ENCODE measurements around the gene CCDC186.

The CCDC186 gene

GRCh38 chr10:114115661-114116445 lies 58.1 kb downstream of the CCDC186 start:
- DNase-seq (ENCODE audit: low read depth in 1 of 2, low spot score in 1 of 2), result no peak

- no peak for DNase-seq (ENCODE audit: low read depth in 1 of 2, low spot score in 1 of 2)
These were observed 63.6 kb downstream of the CCDC186 start for GRCh38 chr10:114110174-114110972.

GRCh38 chr10:114103284-114103683 lies 70.7 kb downstream of the CCDC186 start:
- no peak for DNase-seq (ENCODE audit: low read depth in 1 of 2, low spot score in 1 of 2)

GRCh38 chr10:114102256-114102655 lies 71.7 kb downstream of the CCDC186 start:
- no peak for DNase-seq (ENCODE audit: low read depth in 1 of 2, low spot score in 1 of 2)

GRCh38 chr10:114100848-114101741 lies 72.9 kb downstream of the CCDC186 start:
- no peak for DNase-seq (ENCODE audit: low read depth in 1 of 2, low spot score in 1 of 2)

- no peak for DNase-seq (ENCODE audit: low read depth in 1 of 2, low spot score in 1 of 2)
These were observed 77.1 kb downstream of the CCDC186 start for GRCh38 chr10:114096864-114097263.

GRCh38 chr10:114095559-114096337 lies 78.3 kb downstream of the CCDC186 start:
- no peak for DNase-seq (ENCODE audit: low read depth in 1 of 2, low spot score in 1 of 2)

GRCh38 chr10:114094795-114095194 lies 79.2 kb downstream of the CCDC186 start:
- no peak for DNase-seq (ENCODE audit: low read depth in 1 of 2, low spot score in 1 of 2)

- DNase-seq (ENCODE audit: low read depth in 1 of 2, low spot score in 1 of 2), result no peak
These were observed 86.3 kb downstream of the CCDC186 start for GRCh38 chr10:114087655-114088054.

- DNase-seq (ENCODE audit: low read depth in 1 of 2, low spot score in 1 of 2), result no peak
These were observed 86.7 kb downstream of the CCDC186 start for GRCh38 chr10:114087255-114087654.

GRCh38 chr10:114084215-114084614 lies 89.8 kb downstream of the CCDC186 start:
- DNase-seq (ENCODE audit: low read depth in 1 of 2, low spot score in 1 of 2), result no peak

GRCh38 chr10:114083040-114083439 lies 91.0 kb downstream of the CCDC186 start:
- DNase-seq (ENCODE audit: low read depth in 1 of 2, low spot score in 1 of 2), result no peak

GRCh38 chr10:114081911-114082583 lies 92.0 kb downstream of the CCDC186 start:
- DNase-seq (ENCODE audit: low read depth in 1 of 2, low spot score in 1 of 2), result no peak

- DNase-seq (ENCODE audit: low read depth in 1 of 2, low spot score in 1 of 2), result no peak
These were observed 94.6 kb downstream of the CCDC186 start for GRCh38 chr10:114079421-114079820.

GRCh38 chr10:114078346-114078745 lies 95.7 kb downstream of the CCDC186 start:
- no peak for DNase-seq (ENCODE audit: low read depth in 1 of 2, low spot score in 1 of 2)

GRCh38 chr10:114077815-114078219 lies 96.2 kb downstream of the CCDC186 start:
- no peak for DNase-seq (ENCODE audit: low read depth in 1 of 2, low spot score in 1 of 2)

GRCh38 chr10:114077347-114077746 lies 96.7 kb downstream of the CCDC186 start:
- DNase-seq (ENCODE audit: low read depth in 1 of 2, low spot score in 1 of 2), result no peak

GRCh38 chr10:114075093-114075492 lies 98.9 kb downstream of the CCDC186 start:
- DNase-seq (ENCODE audit: low read depth in 1 of 2, low spot score in 1 of 2), result no peak

- no peak for DNase-seq (ENCODE audit: low read depth in 1 of 2, low spot score in 1 of 2)
These were observed 100.4 kb downstream of the CCDC186 start for GRCh38 chr10:114073395-114074186.
